ENCODE results near the gene ITSN2. TPM values are rescaled to one million over a fixed set of nuclear protein-coding genes. Genes with fewer than 3 reads are reported as not detected.

The ITSN2 gene
- total and polyA plus RNA-seq, 2 experiments from 2014 or later = 20.3 to 34.4 TPM

DNA sequence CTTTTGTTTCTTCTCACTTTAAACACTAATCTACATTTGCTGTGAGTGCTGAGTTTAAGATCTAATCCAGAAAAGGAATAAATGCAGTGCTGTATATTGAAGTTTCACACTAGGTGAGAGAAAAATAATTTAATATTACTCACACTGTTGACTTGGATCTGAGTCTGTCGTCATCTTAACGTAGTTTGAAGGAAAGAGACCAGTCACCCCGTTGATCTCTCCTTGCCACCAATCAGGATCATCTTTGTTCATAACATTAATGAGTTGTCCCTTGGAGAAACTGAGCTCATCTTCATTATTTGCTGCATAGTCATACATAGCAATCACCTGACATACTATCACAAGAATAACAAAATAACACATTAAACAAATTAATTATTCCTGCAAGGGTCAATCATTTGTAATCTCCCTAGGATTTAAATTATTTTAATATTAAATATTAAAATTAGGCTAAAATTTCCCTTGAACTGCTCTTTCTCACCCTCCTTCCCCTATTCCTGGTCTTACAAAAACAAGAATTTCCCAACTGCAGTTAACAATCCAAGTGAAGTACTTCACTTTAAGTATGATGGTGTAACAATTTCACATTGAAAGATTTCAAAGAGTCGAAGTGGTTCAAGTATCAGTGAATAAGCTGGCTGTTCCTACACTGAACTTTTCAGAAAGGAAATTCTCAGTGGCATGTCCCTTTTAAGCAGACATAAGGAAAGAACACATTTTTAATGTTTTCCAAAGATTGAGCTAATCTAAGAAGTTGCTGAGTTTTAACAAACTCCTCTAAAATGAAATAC lies 114.2 kb downstream of the ITSN2 start:
- Histone ChIP-seq H2AFZ (no peak overlapping the region), H3K27me3 (no peaks in the 10 kb centered on the region), H4K20me1 (ENCODE audit: insufficient read depth, poor library complexity, severe bottlenecking) (no peaks in the 10 kb centered on the region), H3K79me2 (no peaks in the 10 kb centered on the region), H3K9me2 (replicated peaks; ENCODE audit: insufficient read depth) (no peaks in the 10 kb centered on the region), H3K4me2 (no peak overlapping the region), H3K36me3 (replicated peaks; ENCODE audit: insufficient read depth, low read depth) (no peaks in the 10 kb centered on the region), H3K4me3 (no peak overlapping the region), H3K9me3 (ENCODE audit: low read depth) (no peaks in the 10 kb centered on the region), H3K27ac (no peak overlapping the region), H3K4me1 (ENCODE audit: insufficient read depth) (no peaks in the 10 kb centered on the region)
- 99% methylated on average over 4 of the region's 4 CpGs for WGBS (ENCODE audit: low lambda C conversion rate, missing lambda C conversion rate)
- DNase-seq (ENCODE audit: low spot score) = no peak
- TF ChIP-seq EZH2 (IDR thresholded peaks at IDR 0.05; ENCODE audit: borderline replicate concordance) (no peak), EZH2phosphoT487 (IDR thresholded peaks at IDR 0.05; ENCODE audit: low read depth, severe bottlenecking, unreplicated experiment) (no peak)
- TF ChIP-seq, protein P1, sequence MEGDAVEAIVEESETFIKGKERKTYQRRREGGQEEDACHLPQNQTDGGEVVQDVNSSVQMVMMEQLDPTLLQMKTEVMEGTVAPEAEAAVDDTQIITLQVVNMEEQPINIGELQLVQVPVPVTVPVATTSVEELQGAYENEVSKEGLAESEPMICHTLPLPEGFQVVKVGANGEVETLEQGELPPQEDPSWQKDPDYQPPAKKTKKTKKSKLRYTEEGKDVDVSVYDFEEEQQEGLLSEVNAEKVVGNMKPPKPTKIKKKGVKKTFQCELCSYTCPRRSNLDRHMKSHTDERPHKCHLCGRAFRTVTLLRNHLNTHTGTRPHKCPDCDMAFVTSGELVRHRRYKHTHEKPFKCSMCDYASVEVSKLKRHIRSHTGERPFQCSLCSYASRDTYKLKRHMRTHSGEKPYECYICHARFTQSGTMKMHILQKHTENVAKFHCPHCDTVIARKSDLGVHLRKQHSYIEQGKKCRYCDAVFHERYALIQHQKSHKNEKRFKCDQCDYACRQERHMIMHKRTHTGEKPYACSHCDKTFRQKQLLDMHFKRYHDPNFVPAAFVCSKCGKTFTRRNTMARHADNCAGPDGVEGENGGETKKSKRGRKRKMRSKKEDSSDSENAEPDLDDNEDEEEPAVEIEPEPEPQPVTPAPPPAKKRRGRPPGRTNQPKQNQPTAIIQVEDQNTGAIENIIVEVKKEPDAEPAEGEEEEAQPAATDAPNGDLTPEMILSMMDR (IDR thresholded peaks at IDR 0.05; ENCODE audit: poor library complexity) = no peak

DNA sequence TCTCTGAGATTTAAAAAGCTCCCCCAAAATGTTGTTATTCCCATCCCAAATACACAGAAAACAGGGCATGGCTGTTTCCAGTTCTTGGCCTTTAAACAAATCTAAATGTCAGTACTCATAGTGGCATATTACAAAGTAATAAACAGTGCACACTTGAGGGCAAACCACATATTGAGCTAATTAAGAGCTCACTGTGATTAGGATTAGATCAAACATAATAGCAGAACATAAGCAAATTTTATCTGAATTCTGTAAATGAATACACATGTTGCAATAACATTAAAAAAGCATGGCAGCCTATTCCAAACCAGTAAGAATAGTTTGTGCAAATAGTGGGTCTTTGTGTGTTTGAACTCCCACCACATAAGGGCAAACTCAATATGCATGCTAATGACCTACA lies 118.8 kb downstream of the ITSN2 start:
- TF ChIP-seq, protein P1 (IDR thresholded peaks at IDR 0.05; ENCODE audit: poor library complexity) = no peak
- TF ChIP-seq EZH2 (IDR thresholded peaks at IDR 0.05; ENCODE audit: borderline replicate concordance) = no peak
- no peak for TF ChIP-seq EZH2phosphoT487 (IDR thresholded peaks at IDR 0.05; ENCODE audit: low read depth, severe bottlenecking, unreplicated experiment)
- Histone ChIP-seq H3K36me3 (replicated peaks; ENCODE audit: insufficient read depth, low read depth) (no peaks in the 10 kb centered on the region), H3K4me3 (no peak overlapping the region), H3K4me1 (ENCODE audit: insufficient read depth) (no peaks in the 10 kb centered on the region), H3K9me2 (replicated peaks; ENCODE audit: insufficient read depth) (no peaks in the 10 kb centered on the region), H3K27ac (no peak overlapping the region), H3K79me2 (no peaks in the 10 kb centered on the region), H3K27me3 (no peaks in the 10 kb centered on the region), H3K9me3 (ENCODE audit: low read depth) (no peaks in the 10 kb centered on the region), H2AFZ (no peak overlapping the region), H4K20me1 (ENCODE audit: insufficient read depth, poor library complexity, severe bottlenecking) (no peaks in the 10 kb centered on the region), H3K4me2 (no peak overlapping the region)
- DNase-seq (ENCODE audit: low spot score) = no peak

DNA sequence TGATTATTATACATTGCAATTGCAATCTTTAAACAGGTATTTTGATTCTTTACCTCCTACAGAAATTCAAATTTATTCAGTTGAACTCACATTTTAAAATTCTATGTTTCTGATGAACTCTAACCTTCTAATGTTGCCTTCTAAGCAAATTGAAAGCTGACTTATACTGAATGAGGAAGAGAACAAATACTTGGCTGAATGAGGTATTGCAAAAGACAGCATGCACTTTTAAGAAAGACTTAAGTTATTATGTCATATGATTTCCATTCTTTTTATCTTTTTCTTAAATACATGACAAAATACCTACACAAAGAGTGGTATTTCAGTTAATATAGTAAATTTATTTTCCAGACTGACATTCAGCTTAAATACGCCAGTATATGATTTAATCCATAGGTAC lies 120.8 kb downstream of the ITSN2 start:
- Histone ChIP-seq H3K4me2 (no peak overlapping the region), H3K4me1 (ENCODE audit: insufficient read depth) (no peaks in the 10 kb centered on the region), H3K9me3 (ENCODE audit: low read depth) (no peaks in the 10 kb centered on the region), H3K9me2 (replicated peaks; ENCODE audit: insufficient read depth) (no peaks in the 10 kb centered on the region), H3K27ac (no peak overlapping the region), H3K79me2 (no peaks in the 10 kb centered on the region), H3K4me3 (no peak overlapping the region), H3K27me3 (no peaks in the 10 kb centered on the region), H2AFZ (no peak overlapping the region), H4K20me1 (ENCODE audit: insufficient read depth, poor library complexity, severe bottlenecking) (no peaks in the 10 kb centered on the region), H3K36me3 (replicated peaks; ENCODE audit: insufficient read depth, low read depth) (no peaks in the 10 kb centered on the region)
- no peak for DNase-seq (ENCODE audit: low spot score)
- TF ChIP-seq, protein P1 (IDR thresholded peaks at IDR 0.05; ENCODE audit: poor library complexity) = no peak
- TF ChIP-seq EZH2 (IDR thresholded peaks at IDR 0.05; ENCODE audit: borderline replicate concordance) (no peak), EZH2phosphoT487 (IDR thresholded peaks at IDR 0.05; ENCODE audit: low read depth, severe bottlenecking, unreplicated experiment) (no peak)
- 100% methylated on average over 1 of the region's 1 CpG for WGBS (ENCODE audit: low lambda C conversion rate, missing lambda C conversion rate)

All from hepatocyte (in vitro differentiated cells).